ENCODE measurements around the gene CTNND1. TPM values are rescaled to one million over a fixed set of nuclear protein-coding genes. Genes with fewer than 3 reads are reported as not detected.

CTNND1 gene
- total RNA-seq, 1 experiment from 2014 or later: 75.8 TPM

DNA sequence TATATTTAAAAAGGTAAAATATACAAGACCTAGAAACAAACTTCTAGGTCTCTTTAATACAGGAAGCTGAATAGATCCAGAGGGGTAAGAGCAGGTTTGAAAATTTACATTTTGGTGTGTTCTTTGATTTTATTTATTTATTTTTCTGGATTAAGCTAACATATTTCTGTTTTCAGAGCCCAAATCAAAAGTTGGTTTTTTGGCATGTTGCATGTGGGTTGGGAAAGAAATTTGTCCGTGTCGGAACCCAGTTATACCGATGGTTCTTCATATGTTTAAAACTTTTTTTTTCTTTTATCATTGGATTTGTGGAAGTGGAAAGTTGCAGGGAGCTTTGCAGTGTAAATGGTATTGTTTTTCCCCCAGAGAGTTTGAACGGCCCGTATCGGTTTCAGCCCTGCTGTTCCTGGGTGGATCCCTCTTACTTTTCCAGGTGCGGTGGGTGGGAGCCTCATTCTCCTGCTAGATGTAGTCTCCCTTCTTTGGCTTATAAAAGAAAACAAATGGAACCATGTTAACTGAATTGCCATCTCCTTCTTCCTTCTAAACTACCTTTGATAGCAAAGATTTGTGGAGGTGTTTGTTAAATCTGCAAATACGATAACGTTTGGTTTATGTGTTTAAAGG lies 746 bp downstream of the CTNND1 start:
- no peak for DNase-seq (ENCODE audit: low read depth)

GRCh38 chr11:57763568-57763967 lies 2.0 kb downstream of the CTNND1 start:
- DNase-seq (ENCODE audit: low read depth): peak; percentile 45

DNA sequence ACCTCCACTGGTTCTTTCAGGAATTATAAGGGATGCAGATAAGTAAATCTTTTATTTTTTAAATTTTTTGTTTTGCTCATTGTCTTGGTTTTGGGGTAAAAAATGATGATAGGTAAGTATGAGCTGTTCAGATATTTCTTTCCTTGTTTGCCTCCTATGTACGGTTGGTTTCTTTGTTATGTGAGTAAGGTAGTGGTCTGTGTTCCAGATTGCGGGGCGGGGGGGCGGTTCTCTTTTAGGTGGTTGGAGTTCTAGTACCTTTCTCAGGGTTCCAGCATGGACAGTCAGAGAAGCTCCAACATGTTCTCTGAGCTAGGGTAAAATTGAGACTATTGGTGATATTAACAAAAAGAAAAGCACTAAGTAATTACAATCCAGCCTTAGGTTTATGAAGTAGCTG lies 2.4 kb downstream of the CTNND1 start:
- no peak for DNase-seq (ENCODE audit: low read depth)

DNA sequence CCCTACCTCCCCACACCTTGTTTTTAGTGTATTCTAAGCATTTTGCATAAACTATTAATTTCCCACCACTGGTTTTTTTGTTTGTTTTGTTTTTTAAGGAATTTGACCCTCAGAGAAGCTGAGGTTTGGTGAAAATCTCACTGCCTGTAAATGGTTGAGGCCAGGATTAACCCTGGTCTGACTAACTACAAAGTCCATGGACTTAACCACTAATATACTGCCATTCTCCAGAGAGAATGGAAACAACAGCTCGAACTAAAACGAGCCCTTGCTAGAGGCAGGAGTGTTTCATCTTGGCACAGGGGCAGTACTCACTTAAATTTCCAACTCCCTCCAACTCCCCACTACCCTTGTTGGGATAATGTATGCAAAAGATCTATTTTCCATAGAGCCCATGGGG lies 3.0 kb downstream of the CTNND1 start:
- no peak for DNase-seq (ENCODE audit: low read depth)

- DNase-seq (ENCODE audit: low read depth): no peak
These were observed 3.4 kb downstream of the CTNND1 start for GRCh38 chr11:57764972-57765371.

DNA sequence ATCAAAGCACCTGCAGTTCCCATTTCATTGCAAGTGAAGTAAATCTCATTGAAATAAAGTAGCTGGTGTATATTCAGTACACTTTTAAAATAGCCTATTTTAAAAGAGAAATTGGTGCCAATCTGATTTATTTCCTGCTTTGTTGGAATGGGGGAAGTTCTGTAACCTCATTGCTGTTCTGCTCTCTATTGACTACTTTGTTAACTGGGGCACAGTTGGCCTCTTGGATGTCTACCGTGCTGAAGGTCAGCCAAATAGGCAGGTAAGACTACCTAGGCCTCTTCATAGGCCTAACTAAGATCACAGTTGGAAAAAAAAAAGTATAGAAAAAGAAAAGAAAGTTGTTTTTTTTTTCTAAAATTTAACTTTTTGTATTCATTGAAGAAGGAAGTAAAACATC lies 9.2 kb downstream of the CTNND1 start:
- DNase-seq (ENCODE audit: low read depth): no peak

DNA sequence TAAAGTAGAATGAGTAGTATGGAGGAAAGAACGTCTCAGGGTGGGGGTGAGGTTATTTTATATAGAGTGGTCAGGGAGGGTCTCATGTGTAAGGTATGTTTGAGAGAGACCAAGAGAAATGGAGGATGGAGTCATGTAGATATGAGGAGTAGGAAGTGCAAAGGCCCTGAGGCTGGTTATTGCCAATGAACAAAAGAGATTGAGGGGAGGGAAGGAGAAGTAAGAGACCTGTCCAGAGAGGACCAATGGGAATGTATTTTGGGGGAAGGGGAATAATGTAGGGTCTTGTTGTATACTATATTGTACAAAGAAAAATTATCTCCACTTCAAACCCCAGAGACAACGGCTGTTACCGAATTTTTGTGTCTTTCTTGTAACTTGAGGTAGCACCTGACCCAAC lies 9.8 kb downstream of the CTNND1 start:
- DNase-seq (ENCODE audit: low read depth): no peak

GRCh38 chr11:57772562-57772961 lies 11.0 kb downstream of the CTNND1 start:
- no peak for DNase-seq (ENCODE audit: low read depth)

DNA sequence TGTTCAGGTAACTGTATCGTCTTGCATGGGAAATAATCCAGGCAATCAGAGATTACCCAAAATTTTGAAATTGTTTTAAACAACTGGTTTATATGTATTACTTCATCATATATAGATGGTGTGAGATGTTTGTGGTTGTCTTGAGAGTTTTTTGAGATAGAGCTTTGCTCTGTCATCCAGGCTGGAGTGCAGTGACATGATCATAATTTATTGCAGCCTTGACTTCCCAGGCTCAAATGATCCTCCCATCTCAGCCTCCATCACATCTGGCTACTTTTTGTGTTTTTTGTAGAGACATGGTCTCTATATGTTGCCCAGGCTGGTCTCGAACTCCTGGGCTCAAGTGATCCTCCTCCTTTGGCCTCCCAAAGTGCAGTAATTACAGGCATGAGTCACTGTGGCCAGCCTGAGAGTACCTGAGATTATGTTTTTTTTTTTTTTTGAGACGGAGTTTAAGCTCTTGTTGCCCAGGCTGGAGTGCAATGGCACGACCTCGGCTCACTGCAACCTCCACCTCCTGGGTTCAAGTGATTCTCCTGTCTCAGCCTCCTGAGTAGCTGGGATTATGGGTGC lies 11.5 kb downstream of the CTNND1 start:
- DNase-seq (ENCODE audit: low read depth): peak; percentile 52

- no peak for DNase-seq (ENCODE audit: low read depth)
These were observed 13.9 kb downstream of the CTNND1 start for GRCh38 chr11:57775491-57775890.

DNA sequence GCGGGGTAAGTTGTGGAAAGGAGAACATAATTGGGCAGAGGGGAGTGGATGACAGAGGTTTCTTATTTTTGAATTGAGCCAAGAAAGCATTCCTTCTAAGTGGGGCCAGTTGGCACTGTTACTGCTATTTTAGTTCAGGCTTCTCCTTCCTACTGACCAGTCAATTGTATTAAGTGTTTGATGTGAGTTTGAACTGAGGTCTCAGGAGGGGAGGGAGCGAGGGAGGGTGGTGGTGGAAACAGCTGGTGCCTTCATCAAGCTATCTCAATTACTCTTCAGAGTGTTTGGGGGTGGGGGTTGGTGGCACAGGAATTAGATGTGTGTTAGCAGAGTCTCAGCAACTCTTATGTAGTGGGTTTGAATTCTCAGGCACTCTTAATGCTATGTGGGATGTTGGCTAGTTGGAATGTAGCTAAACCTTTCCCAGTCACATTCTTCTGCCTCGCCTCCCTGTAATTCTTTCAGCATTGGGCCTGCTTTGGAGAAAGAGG lies 14.5 kb downstream of the CTNND1 start:
- DNase-seq (ENCODE audit: low read depth): no peak

DNA sequence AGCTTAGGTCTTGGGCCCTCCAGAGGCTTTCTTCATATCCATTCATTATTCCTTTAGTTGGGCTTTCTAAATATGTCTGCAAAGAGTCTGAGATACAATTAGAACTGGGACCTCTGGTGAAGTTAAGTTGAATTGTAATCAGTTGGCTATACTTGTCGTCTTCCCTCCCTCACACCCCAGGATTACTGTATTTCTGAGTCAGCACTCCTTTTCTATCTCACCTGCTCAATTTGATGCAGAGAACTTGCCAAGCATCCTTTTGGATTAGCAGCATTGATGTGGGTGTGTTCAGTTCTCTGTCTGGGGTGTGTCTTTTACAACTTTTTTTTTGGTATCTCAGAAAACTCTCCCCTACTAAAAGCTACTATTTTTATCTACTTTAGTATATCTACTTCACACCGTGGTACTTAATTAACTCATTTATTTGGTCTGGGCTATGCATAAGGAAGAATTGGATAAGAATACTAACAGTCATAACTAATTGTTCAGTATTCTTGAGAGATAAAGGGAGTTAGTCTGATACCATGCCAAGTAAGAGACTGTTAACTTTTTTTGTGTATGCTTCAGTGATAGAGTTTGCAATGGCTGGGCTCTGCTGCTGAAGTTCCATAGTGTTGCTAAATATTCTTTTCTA lies 15.1 kb downstream of the CTNND1 start:
- no peak for DNase-seq (ENCODE audit: low read depth)

GRCh38 chr11:57777969-57778317 lies 16.3 kb downstream of the CTNND1 start:
- DNase-seq (ENCODE audit: low read depth): peak; percentile 53

- DNase-seq (ENCODE audit: low read depth): peak; percentile 98
These were observed 16.9 kb downstream of the CTNND1 start for GRCh38 chr11:57778318-57779037.

GRCh38 chr11:57779276-57779675 lies 17.7 kb downstream of the CTNND1 start:
- DNase-seq (ENCODE audit: low read depth): peak; percentile 55

DNA sequence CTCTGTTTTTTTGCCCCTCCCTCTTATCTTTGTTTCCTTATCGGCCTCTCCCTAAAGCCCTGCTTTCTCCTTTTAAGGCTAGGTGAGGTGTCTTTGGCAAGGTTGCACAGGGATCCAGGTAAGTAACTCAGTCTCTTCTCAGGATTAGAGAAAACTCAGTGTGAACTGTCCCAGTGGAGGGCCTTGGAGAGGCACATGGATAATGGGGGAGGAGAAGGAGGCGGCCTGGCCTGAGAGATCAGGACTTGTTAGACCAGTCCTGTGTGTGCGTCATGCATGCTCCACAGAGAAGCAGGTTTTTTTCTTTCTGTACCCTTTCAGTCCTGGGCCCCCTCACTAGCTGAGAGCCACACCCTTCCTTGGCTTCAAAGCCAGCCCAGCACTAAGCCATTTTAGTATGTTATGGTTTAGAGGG lies 19.9 kb downstream of the CTNND1 start:
- no peak for DNase-seq (ENCODE audit: low read depth)

- no peak for DNase-seq (ENCODE audit: low read depth)
These were observed 23.5 kb downstream of the CTNND1 start for GRCh38 chr11:57785072-57785471.

GRCh38 chr11:57786436-57786835 lies 24.8 kb downstream of the CTNND1 start:
- no peak for DNase-seq (ENCODE audit: low read depth)

DNA sequence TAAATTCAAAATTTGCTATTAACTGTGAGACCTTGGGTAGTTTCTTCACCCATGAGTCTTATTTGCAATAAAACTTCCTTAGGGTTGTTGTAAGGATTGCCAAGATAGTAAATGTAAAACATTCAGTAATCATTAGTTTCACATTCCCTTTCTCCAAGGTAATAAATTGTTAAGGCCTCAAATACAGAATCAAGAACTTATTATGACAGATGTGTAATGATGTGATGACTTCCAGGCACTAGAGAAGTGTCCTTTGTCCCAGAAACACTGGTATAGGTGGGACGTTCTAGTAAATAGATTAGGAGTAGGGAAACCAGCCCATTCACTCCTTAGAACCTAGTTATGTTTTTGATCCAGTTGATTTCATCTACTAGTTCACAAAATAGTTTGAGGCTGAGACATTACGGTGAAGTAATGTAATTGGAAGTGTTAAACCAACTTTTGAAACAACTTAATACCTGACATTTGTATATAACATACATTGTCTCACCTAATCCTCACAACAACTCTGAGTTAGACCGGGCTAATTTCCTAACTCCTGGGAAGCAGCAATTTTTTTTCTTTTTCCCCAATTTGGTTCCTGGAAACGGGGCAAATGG lies 25.5 kb downstream of the CTNND1 start:
- no peak for DNase-seq (ENCODE audit: low read depth)

- no peak for DNase-seq (ENCODE audit: low read depth)
These were observed 26.5 kb downstream of the CTNND1 start for GRCh38 chr11:57787920-57788702.

GRCh38 chr11:57788703-57789088 lies 27.1 kb downstream of the CTNND1 start:
- no peak for DNase-seq (ENCODE audit: low read depth)
